ENCODE data around the gene YIPF5.

YIPF5 gene

DNA sequence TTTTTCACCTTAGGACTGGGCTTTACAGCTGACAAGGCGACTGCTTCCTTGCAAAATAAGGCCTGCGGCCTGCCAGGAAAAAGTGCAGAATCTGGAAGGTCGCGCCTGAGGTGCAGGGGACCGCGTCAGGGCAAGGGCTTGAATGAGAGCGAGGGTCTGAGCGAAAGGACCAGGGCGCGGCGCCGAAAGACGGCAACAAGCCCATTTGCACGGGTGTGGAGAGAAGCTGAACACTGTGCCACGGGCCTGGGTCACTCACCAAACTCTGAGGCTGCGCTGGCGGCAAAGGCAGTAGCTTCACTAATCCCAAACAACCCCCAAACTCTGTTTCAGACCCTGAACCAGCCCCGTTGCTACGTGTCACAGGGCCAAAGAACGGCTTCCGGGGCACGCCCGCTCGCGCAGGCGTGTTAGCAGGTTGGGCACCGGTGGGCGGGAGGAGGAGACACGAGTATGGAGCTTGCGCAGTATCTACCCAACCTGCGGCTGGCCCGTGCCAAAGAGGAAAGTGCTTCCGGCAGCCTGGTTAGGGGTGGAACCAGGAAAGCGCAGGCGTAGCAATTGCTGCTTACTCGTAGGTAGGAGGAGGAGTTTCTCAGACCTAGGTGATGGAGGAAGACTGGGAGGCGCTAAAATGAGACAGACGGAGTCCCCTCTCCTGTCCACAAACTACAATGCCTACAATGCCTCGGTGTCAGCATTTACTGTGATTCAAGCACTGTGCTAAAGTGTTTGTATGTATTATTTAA, at the start of gene YIPF5, which contains the start of gene KCTD16:
TSS of gene YIPF5 (minus strand) at position 384 of the 749 bp plus-strand sequence. CDS start 704 bp downstream, outside the sequence.
TSS of gene KCTD16 (plus strand) at position 598 of the 749 bp plus-strand sequence.
- DNase-seq = peak; percentile 98

DNA sequence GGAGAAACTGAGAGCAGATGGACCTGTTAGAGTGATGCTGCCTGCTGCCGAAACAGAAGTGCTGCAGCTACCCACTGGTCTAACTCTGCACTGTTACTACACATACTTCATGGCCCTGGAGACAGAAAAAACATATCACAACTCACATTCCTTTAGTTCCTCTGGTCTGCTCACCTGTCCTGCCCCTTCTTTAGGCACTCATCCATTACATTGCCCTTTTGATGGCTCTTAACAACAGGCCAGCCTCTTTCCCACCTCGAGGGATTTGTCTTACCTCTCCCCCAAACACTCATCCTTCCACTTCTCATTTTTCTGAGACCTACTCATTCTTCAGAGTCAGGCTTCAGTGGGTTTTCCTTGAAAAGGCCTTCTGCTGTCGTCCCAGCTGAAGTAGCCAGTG, 49.4 kb upstream of the YIPF5 start:
- no peak for DNase-seq

DNA sequence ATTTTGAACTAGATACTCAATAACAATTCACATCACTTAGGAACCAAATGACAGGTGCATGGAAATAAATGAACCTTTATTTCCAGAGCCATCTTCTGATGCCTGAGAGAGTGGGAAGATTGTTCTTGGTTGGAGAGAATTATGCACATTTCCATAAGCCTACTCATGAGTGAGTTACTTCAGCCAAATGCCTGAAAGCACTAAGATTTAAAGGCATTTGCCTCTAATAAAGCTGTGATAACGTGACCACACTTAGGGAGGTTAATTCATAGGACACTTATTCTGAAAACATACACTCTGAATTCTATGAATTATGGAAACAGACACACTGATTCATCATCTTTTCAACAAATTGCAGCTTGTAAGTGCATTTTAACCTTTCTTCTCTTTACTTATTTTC, 40.2 kb upstream of the YIPF5 start:
- no peak for DNase-seq

DNA sequence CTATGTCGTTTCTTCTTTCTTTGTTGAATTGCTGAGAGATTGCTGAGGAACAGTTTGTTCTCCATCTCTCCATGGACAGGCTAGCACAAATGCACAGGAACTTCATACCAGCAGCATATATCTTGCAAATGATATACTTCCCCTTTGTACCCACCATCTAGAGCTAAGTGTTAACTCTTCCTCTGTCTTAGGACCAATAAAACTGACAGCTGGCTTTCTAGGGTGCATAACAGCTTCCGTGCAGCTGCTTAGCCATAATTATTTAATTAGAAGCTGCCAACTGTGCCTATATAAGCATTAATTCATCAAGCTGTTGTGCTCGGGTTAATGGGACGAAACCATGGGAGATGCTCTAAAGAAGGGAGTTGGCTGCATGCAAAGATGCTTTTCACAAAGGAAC, 38.9 kb upstream of the YIPF5 start:
- no peak for DNase-seq

DNA sequence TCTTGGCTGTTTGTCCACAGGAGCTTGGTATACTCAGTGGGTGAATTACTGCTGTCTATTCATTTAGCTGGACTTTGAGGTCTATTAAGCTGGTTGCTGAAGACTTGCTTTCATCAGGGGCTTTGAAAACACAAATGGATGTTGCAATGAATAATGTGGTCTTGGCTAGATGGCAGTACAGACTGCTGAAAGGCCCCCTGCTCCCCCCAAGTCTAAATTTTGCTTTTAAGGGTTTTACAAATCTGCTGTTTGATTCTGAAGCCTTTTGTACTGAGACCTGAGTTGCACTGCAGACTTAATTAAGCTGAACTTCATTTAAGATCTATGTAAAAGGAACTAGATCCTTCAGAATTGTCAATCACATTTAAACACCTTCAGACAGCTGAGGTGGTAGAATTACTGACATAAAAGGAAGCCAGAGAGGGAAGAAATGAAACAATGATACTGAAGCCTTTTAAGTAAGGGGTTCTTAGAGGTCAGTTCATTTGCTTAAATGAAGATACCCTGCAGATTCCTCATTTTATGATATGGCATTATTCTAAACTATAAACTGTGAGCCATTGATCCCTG, 37.5 kb upstream of the YIPF5 start:
- no peak for DNase-seq

DNA sequence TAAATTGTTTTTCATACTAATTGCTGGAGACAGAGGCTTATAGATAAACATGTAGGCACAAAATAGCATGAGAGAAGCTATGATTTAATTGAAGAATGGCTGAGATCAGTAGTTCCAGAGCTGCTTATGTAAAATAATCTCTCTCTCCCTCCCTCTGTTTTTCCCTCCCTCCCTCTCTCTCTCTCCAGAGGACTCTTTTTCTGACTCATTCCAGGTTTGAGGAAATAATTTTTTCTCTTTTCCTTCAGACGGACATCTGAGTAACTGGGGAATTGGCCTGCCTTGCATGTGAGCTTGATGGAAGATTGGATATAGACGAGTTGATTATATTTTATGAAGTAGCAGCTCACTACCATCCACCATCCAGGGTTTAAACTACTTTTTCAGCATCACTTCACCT, 35.7 kb upstream of the YIPF5 start:
- DNase-seq = no peak

DNA sequence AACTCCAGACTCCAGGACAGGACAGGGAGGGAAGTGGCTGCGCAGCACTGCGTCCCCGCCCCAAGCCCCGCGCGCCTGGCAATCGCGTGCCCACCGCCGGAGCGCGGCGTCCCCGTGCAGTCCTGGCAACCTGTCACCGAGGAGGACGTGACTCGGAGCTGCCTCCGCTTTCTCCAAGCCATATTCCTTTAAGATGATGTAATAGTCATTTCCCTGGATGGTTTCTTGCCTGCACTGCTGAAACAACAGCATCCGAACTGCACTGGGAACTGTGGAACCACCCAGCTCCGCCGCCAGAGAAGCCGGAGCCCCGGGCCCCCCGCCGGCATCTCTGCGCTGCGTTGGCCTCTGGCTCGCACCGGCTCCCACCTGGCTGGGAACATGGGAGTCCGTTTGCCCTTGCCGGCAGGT, 34.7 kb upstream of the YIPF5 start:
- no peak for DNase-seq

DNA sequence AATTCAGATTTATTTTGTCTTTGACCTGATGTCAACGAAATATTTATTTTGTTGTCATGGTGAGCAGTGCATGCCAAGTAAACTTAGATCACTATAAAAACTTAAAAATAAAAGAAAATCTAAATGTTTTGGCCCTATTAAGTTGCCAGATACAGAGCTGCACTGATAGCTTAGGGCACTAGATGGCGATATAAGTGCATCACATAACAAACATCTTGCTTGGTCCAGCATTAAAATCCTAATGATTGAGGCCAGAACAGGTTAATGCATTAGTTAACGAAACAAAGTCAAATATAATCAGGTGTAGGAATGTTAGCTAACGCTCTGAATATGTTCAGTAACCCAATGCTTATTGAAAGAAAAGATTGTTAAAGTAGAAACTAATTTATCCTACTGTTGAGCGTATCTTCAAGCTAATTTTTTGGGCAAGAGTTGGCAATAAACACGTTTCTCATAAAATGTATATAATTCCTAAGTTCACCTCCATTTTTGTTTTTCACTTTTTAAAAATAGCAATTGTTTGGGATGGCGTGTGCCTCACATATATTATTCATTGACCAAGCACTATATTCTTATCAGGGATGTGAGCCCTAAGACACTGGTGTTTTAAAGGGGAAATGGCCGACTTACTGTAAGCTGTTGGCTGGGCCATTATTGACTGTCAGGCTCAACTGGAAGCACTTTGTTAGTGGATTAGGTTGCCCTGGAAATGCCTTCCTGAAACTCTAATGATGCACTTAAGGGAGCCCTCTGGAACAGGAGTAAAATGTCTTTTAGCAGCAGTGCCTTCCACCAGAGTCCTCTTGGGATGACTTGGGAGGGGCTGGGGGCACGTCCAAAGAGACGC, 33.5 kb upstream of the YIPF5 start:
- DNase-seq = peak; percentile 52

DNA sequence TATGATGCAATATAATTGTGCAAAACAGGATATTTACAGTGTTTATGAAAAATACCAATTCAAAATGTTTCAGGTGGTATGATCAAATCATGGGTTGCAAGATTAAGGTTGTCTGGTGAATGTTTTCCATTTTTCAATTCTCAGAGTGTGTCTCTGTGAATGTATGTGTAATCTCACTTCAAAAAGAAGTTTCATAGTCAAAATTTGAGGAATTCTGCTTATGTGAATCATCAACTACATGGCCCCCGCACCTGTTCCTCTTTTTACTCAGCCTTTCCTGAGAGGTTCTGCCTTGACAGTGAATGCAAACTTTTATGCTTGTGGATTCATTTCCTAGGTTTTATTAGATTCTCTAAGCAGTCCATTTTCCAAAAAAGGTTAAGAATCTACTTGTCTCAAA, 32.3 kb upstream of the YIPF5 start:
- no peak for DNase-seq

DNA sequence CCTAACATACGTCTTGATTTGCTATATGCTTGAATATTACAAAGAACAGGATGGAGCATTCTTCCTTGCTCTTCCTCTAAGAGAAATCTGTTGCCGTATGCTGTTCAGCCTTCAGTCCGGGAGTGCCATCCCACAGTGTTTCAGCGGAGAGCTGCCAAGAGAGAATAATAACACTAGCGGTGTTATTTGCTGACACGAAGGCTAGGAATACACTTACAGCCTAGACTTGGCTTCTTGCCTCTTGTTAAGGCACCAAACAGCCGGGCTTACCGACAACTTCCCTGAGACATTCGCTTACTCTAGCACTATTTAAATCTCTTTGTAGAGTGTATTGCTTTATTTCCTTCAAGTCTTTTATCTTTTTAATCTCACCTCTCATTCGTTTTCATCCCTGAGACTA, 31.6 kb upstream of the YIPF5 start:
- DNase-seq = no peak

DNA sequence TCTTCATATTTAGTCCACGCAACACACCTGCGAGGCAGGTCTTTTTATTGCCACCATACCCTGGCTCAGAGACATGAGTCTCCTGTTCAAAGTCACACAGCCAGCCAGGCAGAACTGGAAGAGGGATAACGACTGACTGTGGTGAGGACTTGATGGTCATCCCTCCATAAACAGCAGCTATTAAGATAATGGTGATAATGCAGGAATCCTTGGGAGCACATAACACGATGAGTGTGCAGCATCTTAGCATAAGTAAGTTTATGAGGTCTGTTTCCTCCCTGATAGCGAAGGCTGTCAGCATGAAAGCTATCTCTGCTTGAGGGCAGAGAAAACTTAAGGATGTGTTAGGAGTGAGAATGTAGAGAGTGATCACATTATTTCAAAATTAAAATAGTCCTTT, 31.1 kb upstream of the YIPF5 start:
- no peak for DNase-seq

DNA sequence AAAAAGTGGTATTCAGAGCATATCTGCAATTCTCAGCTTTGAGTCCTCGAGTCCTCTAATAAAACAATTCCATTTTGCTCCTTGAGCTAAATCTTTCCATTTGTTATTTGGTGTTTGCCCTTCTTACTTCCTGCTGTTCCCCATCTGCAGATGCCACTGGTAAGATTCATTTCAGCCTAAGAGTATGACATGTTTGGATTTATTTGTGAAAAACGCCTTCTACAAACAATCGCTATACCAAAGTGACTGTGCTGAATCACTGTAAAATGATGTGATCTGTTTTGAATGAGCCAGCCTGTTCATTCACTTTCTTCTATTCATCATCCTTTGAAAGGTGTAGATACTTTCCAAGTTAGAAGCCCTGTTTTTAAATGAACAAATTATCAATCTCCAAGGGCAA, 27.9 kb upstream of the YIPF5 start:
- no peak for DNase-seq

DNA sequence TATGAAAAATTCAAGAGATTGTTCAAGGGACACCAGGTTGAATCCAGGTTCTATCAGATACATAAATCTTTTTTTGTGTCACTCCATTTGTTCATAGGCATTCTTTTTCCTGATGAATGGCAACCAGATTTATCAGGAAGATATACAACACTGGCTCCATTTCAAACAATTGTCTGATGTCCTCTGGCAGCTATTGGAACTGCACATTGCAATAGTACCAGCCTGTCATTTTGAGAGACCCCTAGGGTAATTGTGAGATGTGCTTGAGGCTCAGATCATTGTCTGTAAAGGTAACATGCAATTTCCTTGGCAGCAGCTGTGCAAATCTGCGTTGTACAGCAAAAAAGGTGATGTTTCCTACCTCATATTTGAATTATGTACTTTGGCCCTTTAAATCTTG, 26.2 kb upstream of the YIPF5 start:
- no peak for DNase-seq

DNA sequence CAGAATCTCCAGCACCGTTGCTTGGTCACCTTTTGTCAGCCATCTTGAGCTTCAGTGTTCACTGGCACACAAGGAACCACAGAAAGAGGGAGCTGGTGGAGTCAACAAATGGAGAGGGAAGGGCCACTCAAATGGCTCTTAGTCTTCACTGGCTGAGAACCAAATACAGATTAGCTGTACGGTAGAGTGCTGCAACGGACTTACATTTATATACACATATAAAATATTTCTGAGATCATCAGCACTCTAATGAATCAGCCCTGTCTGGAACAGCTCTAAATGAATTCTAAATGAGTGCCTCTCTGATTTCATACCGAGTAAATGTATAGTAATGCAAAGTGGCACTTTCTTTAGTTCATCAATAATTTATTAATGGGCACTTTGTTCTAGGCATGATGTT, 25.0 kb upstream of the YIPF5 start:
- DNase-seq = no peak

DNA sequence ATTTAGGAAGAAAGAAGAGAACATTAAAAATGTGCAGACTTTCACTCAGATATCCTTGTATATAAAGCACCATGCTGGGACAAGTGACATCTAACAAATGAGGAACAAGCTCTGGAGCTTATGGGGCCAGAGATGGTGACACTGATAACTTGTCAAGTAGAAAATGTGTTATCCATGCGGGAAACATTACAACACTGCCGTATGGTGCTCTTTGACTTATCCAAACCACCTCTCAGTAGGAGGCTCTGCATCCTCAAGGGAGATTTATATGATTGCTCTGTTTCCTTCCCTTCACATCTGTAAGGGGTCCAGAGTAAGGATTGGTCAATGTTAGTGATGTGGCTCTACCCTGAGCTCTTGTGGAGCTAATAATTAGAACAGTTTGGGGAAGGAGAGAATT, 23.7 kb upstream of the YIPF5 start:
- DNase-seq = no peak

DNA sequence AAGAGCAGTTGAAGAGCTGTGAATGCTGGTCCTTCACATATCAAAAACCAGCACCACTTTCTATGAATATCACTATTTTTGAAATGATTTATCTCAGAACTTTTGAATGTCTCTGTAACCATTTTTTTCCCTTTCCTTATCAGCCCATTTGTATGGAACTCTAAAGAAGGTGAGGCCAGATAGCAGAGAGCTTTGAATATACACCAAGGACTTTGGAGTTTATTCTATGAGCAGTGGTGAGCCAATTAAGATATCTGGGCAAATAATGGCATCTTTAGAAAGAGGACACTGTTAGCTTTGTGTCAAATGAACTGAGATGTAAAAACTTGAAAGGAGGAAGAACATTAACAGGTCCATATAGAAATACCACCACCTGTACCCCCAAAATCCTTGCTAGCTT, 22.2 kb upstream of the YIPF5 start:
- DNase-seq = no peak

DNA sequence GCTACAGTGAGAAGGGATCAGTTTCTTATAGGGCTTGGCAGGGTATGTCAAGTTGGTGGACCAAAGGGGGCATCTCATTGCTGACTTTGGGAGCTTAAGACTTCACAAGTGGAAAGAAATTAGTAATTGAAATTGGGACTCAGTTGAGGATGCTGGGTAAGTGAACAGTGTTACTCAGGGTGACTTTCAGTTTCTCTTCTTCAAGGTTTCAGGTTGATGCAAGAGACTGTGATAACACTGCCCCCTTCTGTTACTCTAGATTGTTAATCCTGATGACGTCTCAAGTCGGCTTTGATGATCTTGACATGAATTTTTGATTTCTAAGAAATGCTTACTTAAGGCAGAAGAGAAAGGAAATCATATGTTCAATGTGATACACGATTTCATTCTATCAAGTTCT, 21.5 kb upstream of the YIPF5 start:
- peak; percentile 88 for DNase-seq

DNA sequence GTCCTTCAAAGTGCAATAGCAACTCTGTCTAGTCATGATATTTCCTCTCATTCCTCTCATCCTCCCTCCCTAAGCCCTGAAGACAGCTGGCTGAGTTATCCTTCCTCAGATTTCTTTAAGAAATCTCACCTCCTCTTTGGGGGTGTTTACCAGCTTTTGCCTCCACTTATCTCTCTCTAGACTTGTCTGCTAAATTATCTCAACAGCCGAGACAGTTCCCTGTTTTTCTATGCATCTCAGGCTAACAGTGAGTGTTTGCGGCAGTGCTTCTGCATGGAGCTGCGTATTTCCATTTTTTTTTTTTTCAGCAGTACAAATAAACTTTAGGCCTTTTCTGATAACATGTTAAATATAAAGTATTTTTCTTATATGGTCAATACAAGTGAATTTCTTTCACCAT, 21.1 kb upstream of the YIPF5 start:
- DNase-seq = no peak

DNA sequence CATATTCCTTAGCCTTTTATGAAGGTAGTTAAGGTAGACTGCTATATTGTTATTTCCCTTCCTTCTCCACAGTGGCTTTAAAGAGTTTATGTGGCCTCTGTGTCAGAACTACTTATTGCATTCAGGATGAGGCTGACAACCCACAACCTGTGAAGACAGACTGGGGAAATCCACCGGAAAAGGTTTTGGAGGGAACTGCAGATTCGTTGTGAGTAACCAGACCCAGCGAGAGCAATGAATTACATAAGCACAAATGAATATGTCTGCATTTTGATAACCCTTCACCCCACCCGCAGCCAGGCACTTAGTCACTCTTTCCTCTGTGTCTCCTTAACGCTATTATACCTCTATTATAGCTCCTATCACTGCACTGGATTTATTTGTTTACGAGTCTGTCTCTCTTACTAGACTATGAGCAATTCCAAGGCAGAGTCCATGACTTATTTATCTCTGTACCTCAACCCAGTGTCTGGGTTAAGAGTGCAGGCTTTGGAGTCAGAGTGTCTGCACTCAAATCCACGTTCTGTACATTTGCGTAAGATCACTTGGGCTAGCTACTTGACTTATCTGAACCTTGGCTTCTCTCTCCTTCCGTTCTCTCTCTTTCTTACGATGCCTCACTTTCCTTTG, 19.5 kb upstream of the YIPF5 start:
- DNase-seq = peak; percentile 94

DNA sequence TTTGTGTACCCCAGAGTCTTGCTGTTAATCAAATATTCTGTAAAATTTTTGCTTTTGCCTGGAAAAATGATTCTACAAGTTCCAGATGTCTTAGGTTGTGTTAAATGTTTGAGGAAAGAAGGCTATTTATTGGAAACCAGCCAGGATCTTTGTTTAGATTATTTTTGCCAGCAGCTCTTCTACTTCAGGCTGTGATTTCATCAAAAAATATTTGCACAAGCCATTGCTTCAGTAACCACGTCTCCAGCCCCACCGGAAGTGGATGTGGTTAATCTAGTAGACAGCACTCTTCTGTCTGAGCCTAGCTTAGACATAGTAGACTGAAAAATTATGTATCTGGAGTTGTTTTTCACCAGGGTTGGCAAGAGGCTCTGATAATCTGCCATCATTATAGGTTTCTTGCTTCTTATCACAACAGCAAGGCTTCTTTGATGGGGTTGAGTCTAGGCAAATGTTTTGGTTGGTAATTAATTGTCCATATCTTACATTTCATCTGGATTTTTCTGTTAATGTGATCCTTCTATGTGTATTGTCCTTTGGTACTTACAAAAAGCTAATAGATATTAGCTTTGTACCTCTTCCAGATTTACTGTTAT, 17.3 kb upstream of the YIPF5 start:
- DNase-seq = peak; percentile 83

DNA sequence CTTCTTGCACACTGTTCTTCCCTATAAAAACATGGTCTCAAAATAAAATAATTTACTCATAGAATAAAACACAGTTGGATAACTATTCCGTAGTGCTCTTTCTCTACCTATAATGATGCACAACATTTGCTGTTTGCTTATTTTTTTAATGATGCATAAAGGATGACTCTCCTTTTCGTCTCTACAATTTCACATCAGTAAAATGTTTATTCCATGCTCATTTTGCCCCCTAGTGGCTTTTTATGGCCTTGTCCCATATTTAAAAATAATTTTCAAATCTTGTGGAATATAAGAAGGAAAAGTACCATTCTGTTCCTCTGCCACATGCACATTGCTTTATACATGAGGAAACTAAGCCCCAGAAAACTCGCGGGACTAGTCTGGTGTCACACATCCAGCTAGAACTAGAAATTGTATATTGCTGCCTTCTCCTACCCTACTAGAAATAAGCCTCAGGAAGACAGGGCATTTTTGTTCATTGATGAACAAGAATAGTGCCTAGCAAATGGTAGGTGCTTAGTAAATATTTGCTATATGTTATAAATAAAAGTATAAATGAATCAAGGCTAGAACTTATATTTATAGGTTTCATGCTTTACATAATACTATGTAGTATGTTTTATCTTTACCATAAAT, 12.9 kb upstream of the YIPF5 start:
- peak; percentile 24 for DNase-seq

DNA sequence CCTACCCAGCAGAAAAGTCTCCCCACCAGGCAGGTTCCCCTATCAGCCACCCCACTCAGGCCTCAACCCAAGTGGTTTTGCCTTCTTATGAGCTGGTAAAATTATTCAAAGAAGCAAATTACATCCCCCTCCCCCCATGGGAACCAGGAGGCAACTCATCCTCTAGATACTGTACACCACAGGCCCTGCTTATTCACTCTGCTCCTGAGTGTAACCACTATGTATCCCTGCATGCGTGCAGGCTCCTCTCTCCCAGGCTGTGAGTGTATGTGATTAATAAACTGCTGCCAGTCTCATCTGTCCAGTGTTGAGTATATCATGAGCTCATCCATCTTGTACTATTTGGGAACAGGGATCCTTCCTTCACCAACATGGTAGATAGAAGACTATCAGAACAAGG, 8.8 kb upstream of the YIPF5 start:
- no peak for DNase-seq

DNA sequence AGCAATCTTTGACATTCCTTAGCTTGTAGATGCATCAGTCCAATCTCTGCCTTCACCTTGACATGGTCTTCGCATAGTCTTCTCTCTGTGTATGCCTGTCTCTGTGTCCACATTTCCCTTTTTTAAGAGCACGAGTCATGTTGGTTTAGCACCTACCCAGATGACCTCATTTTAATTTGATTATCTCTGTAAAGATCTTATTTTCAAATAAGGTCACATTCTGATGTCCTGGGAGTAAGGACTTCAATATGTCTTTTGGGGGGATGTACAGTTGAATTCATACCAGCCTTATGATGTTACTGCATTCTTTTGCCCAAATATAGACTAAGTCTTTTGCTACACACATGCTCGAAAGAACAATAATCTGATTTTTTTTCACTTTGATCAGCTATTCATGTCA, 7.1 kb upstream of the YIPF5 start:
- DNase-seq = no peak

Measured in activated CD4-positive, alpha-beta T cell treated with anti-CD3 and anti-CD28 coated beads, Interleukin-2, amount 50 U/mL, for 16 hours (primary cell).